Activated gamma-delta T cell treated with Interleukin-2 at 50 U/mL for 16 hours (primary cell): Measurements from ENCODE around the gene RPS6KC1.
A peak's percentile ranks its signal among the peaks of the same experiment; 100 is the strongest.

Experiments used
- DNase-seq: peaks from one replicate; pipeline ENCODE4 v3.0.0-alpha.2; 2020

RPS6KC1 gene

GRCh38 chr1:213242883-213243282, 191.8 kb downstream of the RPS6KC1 start:
- no peak for DNase-seq

- DNase-seq = peak; percentile 9
These were observed 193.6 kb downstream of the RPS6KC1 start for GRCh38 chr1:213244664-213245091.

- no peak for DNase-seq
These were observed 194.3 kb downstream of the RPS6KC1 start for GRCh38 chr1:213245260-213245910.

GRCh38 chr1:213247038-213247437, 196.0 kb downstream of the RPS6KC1 start:
- DNase-seq = no peak

GRCh38 chr1:213249395-213249794, 198.4 kb downstream of the RPS6KC1 start:
- no peak for DNase-seq

- DNase-seq = no peak
These were observed 199.0 kb downstream of the RPS6KC1 start for GRCh38 chr1:213250041-213250440.

- DNase-seq = no peak
These were observed 199.4 kb downstream of the RPS6KC1 start for GRCh38 chr1:213250446-213250845.

GRCh38 chr1:213251972-213252371, 200.9 kb downstream of the RPS6KC1 start:
- no peak for DNase-seq

- DNase-seq = no peak
These were observed 205.5 kb downstream of the RPS6KC1 start for GRCh38 chr1:213256438-213257087.

GRCh38 chr1:213260311-213261075, 209.5 kb downstream of the RPS6KC1 start:
- DNase-seq = no peak

GRCh38 chr1:213264531-213264930, 213.5 kb downstream of the RPS6KC1 start:
- DNase-seq = no peak

GRCh38 chr1:213266983-213267772, 216.1 kb downstream of the RPS6KC1 start:
- no peak for DNase-seq

GRCh38 chr1:213268221-213268620, 217.2 kb downstream of the RPS6KC1 start:
- no peak for DNase-seq

GRCh38 chr1:213269829-213270228, 218.8 kb downstream of the RPS6KC1 start:
- DNase-seq = no peak

- no peak for DNase-seq
These were observed 222.5 kb downstream of the RPS6KC1 start for GRCh38 chr1:213273546-213273945.

- no peak for DNase-seq
These were observed 223.1 kb downstream of the RPS6KC1 start for GRCh38 chr1:213274140-213274539.

GRCh38 chr1:213275293-213275692, 224.3 kb downstream of the RPS6KC1 start:
- DNase-seq = no peak

- no peak for DNase-seq
These were observed 225.2 kb downstream of the RPS6KC1 start for GRCh38 chr1:213276236-213276635.

- DNase-seq = no peak
These were observed 226.0 kb downstream of the RPS6KC1 start for GRCh38 chr1:213277036-213277435.

- DNase-seq = no peak
These were observed 228.4 kb downstream of the RPS6KC1 start for GRCh38 chr1:213279410-213279809.

GRCh38 chr1:213281640-213282301, 230.7 kb downstream of the RPS6KC1 start:
- DNase-seq = no peak

- DNase-seq = no peak
These were observed 233.6 kb downstream of the RPS6KC1 start for GRCh38 chr1:213284626-213285025.

GRCh38 chr1:213286235-213286634, 235.2 kb downstream of the RPS6KC1 start:
- DNase-seq = no peak
